AG09319 (cell line): Measurements from ENCODE around the gene ACOX3.

ENCODE experiments used
- DNase-seq: peaks from one replicate; pipeline ENCODE4 v3.0.0-alpha.2; 2010; ENCODE audit warnings: low read depth; ENCODE audit errors: extremely low read depth
- TF ChIP-seq, protein P1 (sequence below): IDR thresholded peaks from 2 replicates; pipeline ENCODE4 v1.5.1; 2011; ENCODE audit warnings: low read depth, mild to moderate bottlenecking, inconsistent platforms, low read length, moderate library complexity

Gene ACOX3

DNA sequence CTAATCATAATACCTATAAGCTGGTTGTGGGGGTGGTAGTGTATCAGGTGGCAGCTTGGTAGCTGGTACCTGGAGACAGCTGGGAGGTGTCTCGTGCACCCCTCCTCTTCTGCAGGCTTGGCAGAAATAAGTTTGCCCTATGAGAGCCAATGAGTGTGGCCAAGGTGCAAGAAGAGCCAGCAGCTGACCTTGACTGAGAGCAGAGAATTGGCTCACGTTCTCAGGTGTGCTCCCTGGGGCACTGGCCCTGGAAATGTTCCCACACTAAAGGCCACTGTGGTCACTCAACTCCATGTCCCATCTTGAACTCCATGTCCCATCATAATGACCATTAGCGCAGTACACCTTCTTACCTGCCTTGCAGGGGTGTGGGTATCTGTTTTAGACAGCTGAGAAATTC lies 13.4 kb upstream of the ACOX3 start:
- no peak for DNase-seq
- TF ChIP-seq, protein P1, sequence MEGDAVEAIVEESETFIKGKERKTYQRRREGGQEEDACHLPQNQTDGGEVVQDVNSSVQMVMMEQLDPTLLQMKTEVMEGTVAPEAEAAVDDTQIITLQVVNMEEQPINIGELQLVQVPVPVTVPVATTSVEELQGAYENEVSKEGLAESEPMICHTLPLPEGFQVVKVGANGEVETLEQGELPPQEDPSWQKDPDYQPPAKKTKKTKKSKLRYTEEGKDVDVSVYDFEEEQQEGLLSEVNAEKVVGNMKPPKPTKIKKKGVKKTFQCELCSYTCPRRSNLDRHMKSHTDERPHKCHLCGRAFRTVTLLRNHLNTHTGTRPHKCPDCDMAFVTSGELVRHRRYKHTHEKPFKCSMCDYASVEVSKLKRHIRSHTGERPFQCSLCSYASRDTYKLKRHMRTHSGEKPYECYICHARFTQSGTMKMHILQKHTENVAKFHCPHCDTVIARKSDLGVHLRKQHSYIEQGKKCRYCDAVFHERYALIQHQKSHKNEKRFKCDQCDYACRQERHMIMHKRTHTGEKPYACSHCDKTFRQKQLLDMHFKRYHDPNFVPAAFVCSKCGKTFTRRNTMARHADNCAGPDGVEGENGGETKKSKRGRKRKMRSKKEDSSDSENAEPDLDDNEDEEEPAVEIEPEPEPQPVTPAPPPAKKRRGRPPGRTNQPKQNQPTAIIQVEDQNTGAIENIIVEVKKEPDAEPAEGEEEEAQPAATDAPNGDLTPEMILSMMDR, result no peak

DNA sequence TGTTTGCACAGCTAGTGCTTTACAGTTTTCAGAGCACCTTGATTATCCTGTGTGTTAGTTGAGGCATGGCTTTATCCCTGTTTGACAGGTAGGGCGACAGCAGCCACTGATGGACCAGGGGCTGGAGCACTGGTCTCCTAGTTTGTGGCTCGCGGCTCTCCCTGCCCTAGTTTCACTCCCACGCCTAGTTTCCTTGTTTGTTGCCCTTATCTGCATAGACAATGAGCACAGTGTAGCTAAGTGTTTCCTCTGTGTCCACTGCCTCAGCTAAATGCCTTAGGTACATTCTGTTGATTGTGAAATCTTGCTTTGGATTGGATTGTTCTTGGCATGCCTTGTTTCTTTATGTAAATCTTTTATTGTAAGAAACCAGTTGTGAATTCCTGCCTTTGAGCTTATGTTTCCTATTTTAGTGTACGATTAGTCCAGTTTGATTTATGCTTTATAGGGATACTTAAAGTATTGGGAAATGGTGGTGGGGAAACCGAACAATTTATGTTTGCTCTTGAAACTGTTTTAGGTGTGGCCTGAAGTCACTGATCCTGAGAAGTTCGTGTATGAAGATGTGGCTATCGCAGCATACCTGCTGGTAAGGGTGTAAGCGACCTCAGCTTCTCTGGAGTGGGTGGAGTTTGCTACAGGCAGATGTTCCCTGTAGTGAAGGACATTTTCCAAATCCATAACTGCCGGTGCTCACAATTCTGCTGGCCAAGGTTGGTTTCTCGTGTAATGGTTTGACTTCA lies 11.1 kb upstream of the ACOX3 start:
- DNase-seq, result no peak
- TF ChIP-seq, protein P1, result no peak

DNA sequence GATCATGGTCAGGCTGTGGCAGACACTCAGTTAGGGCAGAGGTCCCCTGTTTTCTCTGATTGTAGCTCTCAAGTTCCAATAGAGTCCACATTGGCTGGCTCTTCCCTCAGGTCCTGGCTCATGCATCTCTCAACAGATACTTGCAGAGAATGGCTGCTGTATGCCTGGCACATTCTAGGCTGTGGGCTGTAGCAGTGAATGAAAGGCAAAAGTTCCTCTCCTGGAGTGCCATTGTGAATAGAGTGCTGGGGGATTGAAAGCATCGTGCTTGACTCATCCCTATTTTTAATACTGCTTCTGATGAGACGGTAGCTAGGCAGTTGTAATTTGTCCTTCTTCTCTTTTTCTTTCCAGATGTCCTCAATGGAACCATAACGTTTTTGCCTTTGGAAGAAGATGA lies 5.6 kb upstream of the ACOX3 start:
- TF ChIP-seq, protein P1, result no peak
- no peak for DNase-seq

DNA sequence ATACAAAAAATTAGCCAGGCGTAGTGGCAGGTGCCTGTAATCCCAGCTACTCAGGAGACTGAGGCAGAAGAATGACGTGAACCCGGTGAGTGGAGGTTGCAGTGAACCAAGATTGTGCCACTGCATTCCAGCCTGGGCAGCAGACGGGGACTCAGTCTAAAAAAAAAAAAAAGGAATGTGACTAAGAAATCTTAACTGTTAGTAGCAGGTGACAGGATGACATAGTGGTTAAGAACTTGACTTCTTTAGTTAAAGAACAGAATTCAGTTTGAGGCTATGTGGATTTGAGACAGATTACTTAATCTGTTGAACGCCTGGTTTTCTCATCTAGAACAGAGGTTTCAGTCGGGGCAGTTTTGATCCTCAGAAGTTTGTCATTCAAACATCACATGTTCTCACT lies 3.3 kb upstream of the ACOX3 start:
- TF ChIP-seq, protein P1, result no peak
- no peak for DNase-seq

DNA sequence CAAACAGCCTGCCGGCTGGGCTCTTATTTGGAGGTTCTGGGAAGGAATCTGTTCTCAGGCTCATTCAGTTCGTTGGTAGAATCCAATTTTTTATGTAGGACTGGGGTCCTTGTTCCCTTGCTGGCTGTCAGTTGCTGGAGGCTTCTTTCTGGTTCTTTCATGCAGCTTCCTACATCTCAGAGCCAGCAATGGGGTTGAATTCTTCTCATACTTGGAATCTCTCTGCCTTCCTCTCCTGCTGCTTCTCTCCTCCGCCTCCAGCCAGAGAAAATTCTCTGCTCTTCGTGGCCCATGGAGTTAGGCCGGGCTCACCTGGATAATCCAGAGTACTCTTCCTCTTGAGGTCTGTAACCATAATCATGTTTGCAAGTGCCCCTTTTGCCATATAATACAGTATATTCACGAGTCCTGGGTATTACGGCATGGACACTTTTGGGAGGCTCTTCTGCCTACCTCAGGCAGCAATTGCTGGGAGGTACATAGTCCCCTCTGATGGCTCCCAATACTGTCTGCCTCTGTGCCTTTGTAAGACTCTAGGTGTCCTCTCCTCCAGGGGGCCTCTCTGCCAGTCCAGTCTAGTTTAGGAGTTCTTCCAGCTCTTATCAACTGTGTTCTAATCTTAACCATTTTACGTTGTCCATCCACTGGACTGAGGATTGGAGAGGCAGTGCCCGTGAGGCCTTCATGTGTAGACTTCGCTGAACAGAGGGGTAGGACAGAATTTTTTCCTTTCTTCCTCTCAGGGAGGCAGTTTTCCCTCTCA lies 2.3 kb upstream of the ACOX3 start:
- TF ChIP-seq, protein P1, result no peak
- DNase-seq, result no peak

DNA sequence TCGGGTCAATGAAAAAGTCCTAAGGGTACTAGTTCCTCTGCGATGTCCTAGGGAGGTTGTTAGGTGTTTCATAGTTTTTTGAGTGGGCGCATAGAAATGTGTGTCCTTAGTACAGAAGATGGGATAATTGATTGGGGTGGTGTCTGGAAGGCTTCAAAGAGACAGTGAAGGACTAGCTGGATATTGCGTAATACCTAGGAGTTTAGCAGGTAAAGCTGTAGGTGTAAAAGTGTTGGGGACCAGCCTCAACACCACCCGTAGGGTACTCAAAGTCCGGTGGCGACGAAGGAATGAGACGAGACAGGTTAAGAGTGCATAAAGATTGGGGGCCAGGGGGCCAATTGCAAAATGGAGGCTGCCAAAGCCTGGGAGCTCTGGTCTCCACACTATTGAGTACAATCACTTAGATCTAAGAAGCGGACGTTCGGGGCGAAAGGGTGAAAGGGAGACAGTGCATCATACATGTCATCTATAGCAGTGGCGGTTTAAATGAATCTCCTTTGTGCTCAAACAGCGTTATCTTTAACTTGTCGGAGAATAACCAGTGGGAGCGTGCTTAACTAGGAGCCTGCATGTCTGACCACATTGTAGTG lies 1.1 kb upstream of the ACOX3 start:
- TF ChIP-seq, protein P1, result no peak
- DNase-seq, result no peak

DNA sequence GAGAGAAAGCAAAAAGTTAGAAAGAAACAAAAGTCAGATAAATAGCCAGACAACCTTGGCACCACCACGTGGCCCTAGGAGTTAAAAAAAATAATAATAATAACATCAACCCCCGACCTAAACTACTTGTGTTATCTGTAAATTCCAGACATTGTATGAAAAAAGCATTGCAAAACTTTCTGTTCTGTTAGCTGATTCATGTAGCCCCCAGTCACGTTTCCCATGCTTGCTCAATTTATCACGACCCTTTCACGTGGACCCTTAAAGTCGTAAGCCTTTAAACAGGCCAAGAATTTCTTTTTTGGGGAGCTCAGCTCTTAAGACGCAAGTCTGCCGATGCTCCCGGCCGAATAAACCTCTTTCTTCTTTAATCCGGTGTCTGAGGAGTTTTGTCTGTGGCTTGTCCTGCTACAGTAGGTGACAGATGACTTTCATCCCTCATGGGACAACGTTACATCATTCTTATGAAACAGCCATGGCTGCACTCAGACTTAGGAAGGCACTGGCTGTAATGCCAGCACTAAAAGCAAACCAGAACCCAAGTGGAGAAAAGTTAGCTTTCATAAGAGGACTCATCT lies 520 bp downstream of the ACOX3 start:
- TF ChIP-seq, protein P1, result no peak
- DNase-seq, result no peak
